ENCODE results near the gene DHRS7B.

The DHRS7B gene

GRCh38 chr17:21196126-21196525 is 69.4 kb downstream of the DHRS7B start:
- CTCF ChIA-PET = interaction anchor here (2.2 kb wide), 1 partner anchor 17 kb away, joined by 6 read pairs; the partner anchor contains the start of gene TMEM11
- POLR2A ChIA-PET = no interaction called here
- no peak overlapping the region for H3K4me3 ChIP-seq (ENCODE audit: low read depth, low read length)
- TF ChIP-seq CTCF (IDR thresholded peaks at IDR 0.05; ENCODE audit: insufficient read depth, low read length, missing control alignments) = no peak
- DNase-seq (ENCODE audit: low read depth, low spot score) = no peak

- no peak for DNase-seq (ENCODE audit: low read depth, low spot score)
- no peak for TF ChIP-seq CTCF (IDR thresholded peaks at IDR 0.05; ENCODE audit: insufficient read depth, low read length, missing control alignments)
- POLR2A ChIA-PET = no interaction called here
- no peak overlapping the region for H3K4me3 ChIP-seq (ENCODE audit: low read depth, low read length)
- CTCF ChIA-PET = interaction anchor here (2.3 kb wide), 1 partner anchor 13 kb away, joined by 7 read pairs; no protein-coding TSS in a partner anchor
These were observed 71.6 kb downstream of the DHRS7B start for GRCh38 chr17:21198411-21198810.

- DNase-seq (ENCODE audit: low read depth, low spot score) = no peak
- ChIA-PET CTCF (interaction anchor here (1.1 to 2.3 kb wide), 3 partner anchors 9 to 14 kb away, joined by 3 to 7 read pairs (median 5); no protein-coding TSS in a partner anchor), POLR2A (interaction anchor here (0.5 to 1.4 kb wide), 2 partner anchors 14 to 41 kb away, joined by 3 to 5 read pairs; partner anchors contain the start of gene TMEM11)
- H3K4me3 ChIP-seq (ENCODE audit: low read depth, low read length) = no peak overlapping the region
- no peak for TF ChIP-seq CTCF (IDR thresholded peaks at IDR 0.05; ENCODE audit: insufficient read depth, low read length, missing control alignments)
These were observed 72.5 kb downstream of the DHRS7B start for GRCh38 chr17:21199311-21199710.

GRCh38 chr17:21199856-21200255 is 73.1 kb downstream of the DHRS7B start:
- ChIA-PET POLR2A (interaction anchor here (0.5 to 1.4 kb wide), 2 partner anchors 14 to 40 kb away, joined by 3 to 5 read pairs; partner anchors contain the start of gene TMEM11), CTCF (interaction anchor here (1.0 to 2.3 kb wide), 7 partner anchors 8 to 71 kb away, joined by 3 to 7 read pairs (median 3); no protein-coding TSS in a partner anchor)
- no peak for DNase-seq (ENCODE audit: low read depth, low spot score)
- no peak overlapping the region for H3K4me3 ChIP-seq (ENCODE audit: low read depth, low read length)
- TF ChIP-seq CTCF (IDR thresholded peaks at IDR 0.05; ENCODE audit: insufficient read depth, low read length, missing control alignments) = no peak

- no peak overlapping the region for H3K4me3 ChIP-seq (ENCODE audit: low read depth, low read length)
- POLR2A ChIA-PET = interaction anchor here (1.4 kb wide), 1 partner anchor 13 kb away, joined by 5 read pairs; the partner anchor contains the start of gene TMEM11
- no peak for TF ChIP-seq CTCF (IDR thresholded peaks at IDR 0.05; ENCODE audit: insufficient read depth, low read length, missing control alignments)
- CTCF ChIA-PET = interaction anchor here (1.0 to 2.3 kb wide), 6 partner anchors 10 to 71 kb away, joined by 3 to 7 read pairs (median 4); no protein-coding TSS in a partner anchor
- no peak for DNase-seq (ENCODE audit: low read depth, low spot score)
These were observed 74.0 kb downstream of the DHRS7B start for GRCh38 chr17:21200590-21201297.

- TF ChIP-seq CTCF (IDR thresholded peaks at IDR 0.05; ENCODE audit: insufficient read depth, low read length, missing control alignments) = no peak
- H3K4me3 ChIP-seq (ENCODE audit: low read depth, low read length) = no peak overlapping the region
- ChIA-PET CTCF (interaction anchor here (1.3 kb wide), 1 partner anchor 28 kb away, joined by 3 read pairs; no protein-coding TSS in a partner anchor), POLR2A (no interaction called here)
- DNase-seq (ENCODE audit: low read depth, low spot score) = no peak
These were observed 74.5 kb downstream of the DHRS7B start for GRCh38 chr17:21201298-21201595.

Data from AG04449 (cell line).